CD1c-positive myeloid dendritic cell (primary cell): Measurements from ENCODE around the gene TP53BP1.
"Not testable (repeated sequence)": the region's sequence is repeated elsewhere in the genome, so short reads cannot be mapped to it uniquely, and the experiment has no call there.

ENCODE experiments used
- DNase-seq: peaks from one replicate; pipeline ENCODE4 v3.0.0-alpha.2; 2016; ENCODE audit errors: extremely low spot score

The TP53BP1 gene

GRCh38 chr15:43412096-43412495, 80.9 kb downstream of the TP53BP1 start:
- no peak for DNase-seq

DNA sequence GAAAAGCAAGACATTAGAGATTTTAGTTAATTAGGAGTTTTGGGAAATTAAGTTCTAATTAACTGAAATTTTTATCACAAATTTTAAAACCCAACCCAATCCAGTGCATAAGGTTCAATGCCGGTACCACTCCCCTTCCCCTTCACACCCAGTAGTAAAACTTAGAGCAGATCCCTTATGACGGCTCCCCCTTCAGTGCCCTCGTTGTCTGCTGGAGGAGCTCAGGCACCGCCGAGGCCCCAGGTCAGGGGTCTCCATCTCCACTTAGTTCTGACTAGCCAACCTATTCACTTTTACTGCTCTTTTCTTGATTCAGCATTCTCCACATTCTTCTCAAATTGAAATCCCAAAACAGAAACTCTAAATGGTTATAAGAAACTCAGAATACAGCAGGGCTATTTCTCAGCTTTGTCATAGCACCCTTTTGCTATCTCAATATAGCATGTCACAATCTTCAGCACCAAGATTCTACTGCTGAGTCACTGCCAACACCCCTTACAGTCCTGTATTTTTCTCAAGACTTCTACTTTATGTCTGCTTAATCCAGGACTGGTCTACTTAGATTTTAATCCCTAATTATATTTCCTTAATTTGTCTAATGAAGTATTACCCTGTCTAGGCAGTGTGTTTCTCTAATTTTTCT, 82.3 kb downstream of the TP53BP1 start:
- DNase-seq = no peak

GRCh38 chr15:43408789-43409188, 84.2 kb downstream of the TP53BP1 start:
- no peak for DNase-seq

- no peak for DNase-seq
These were observed 86.1 kb downstream of the TP53BP1 start for GRCh38 chr15:43406808-43407207.

DNA sequence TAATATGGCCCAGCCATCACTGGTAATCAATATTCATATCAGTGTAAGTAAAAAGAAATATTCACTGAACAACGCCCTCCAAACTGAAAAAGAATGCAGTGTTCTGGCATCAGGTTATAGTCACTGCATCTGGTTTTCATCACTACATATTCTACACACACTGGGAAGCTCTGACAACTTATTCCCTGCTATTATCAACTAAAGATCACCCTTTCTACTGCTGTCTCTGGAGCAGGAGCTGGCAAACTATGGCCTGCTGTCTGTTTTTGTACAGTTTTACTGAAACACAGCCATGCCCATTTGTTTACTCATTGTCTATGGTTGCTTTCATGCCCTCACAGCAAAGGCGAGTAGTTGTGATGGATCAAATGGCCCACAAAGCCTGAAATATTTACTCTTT, 86.8 kb downstream of the TP53BP1 start:
- DNase-seq = no peak

DNA sequence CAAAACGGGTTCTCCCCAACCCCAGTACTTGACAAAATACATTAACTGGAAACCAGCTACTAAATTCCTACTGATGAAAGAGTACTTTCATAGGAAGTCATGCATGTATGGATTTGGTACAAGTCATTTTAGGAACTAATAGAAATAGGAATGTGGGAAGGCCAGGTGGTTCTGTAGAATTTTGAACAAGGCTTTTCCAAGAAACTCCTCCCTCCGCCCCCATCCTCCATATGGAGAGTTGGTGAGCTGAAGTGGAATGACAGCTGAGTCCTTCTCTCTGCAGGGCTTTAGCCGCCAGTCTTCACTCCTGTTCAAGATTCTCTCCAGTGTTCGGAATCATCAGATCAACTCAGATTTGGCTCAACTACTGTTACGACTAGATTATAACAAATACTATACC, 88.8 kb downstream of the TP53BP1 start:
- DNase-seq = no peak

DNA sequence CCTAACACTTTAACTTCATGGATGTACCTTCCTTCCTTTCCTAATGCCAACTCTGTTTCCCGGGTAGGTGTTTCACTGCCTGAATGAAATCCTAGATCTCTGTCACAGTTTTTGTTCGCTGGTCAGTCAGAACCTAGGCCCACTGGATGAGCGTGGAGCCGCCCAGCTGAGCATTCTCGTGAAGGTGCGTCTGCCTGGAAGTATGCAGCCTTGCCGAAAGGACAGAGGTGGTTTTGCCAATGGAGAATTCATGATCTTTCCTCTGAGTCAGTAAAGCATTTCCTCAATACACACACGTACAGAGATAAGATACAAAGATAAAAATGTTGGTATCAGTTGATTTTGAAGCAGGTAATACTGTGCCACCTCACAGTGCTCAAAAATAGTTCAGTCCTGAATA, 89.3 kb downstream of the TP53BP1 start:
- no peak for DNase-seq

DNA sequence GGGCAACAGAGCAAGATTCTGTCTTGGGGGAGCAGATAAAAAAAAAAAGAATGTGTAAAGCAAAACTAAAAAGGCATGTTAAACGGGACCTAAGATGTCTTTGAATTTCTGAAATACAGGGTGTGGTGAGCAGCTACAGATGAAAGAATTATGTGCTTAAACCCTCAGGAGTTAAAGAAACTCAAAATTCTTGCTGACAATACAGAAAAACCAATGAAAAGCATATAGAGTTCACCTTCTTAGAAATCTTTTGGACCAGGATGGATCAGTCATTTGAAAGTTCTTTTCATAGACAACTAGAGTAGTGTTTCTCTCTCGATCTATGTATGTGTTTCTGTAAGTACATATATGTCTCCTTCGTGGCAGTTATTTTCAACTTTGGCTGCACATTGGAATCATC, 90.7 kb downstream of the TP53BP1 start:
- no peak for DNase-seq

GRCh38 chr15:43393592-43393991, 99.4 kb downstream of the TP53BP1 start:
- DNase-seq = not testable (repeated sequence)

GRCh38 chr15:43390723-43391122, 102.2 kb downstream of the TP53BP1 start:
- no peak for DNase-seq

DNA sequence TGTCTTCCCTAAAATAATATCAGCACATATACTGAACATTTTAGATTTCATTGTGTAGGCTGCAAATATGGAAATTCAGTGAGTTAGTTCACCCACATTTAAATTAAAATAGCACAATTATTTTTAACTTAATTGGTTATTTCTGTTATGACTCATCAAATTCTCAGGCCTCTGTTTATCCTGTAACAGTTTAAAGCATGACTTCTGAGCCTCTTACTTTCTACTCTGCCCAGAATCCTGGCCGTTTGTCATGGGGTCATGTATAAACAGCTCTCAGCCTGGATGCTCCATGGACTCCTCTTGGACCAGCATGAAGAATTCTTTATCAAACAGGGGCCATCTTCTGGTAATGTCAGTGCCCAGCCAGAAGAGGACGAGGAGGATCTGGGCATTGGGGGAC, 109.9 kb downstream of the TP53BP1 start:
- no peak for DNase-seq

DNA sequence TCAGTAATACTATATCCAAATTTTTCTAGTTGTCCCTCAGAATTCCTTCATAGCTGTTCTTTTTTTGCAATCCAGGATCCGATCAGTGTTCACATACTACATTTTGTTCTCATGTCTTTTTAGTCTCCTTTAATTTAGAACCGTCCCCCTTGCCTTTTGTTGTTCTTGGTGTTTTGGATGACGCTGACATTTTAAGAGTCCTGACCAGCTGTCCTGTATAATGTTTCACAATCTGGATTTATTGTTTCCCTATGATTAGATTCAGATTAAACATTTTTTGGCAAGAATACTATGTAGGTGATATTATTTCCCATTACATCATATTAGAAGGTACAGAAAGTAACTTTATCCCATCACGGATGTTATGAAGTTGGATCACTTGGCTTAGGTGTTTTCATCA, 110.6 kb downstream of the TP53BP1 start:
- no peak for DNase-seq

DNA sequence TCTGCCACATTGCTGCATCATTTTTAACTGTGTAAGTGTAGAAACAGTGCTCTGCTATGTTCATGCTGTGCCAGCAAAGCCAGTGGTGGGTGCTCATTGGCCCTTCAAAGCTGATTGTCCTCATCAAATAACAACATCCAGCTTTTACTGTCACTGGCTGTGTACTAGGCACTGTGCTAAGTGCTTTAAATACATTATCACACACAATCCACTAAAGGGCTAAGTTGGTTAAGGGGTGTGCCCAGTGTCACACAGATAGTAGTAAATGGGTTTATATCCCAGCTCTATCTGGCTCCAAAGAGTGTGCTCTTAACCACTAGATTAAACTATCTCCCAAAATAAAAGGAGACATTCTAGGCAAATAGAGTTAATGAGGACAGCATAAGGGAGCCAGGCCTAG, 114.4 kb downstream of the TP53BP1 start:
- DNase-seq = no peak

- DNase-seq = peak; percentile 13
These were observed 116.8 kb downstream of the TP53BP1 start for GRCh38 chr15:43376017-43376705.

DNA sequence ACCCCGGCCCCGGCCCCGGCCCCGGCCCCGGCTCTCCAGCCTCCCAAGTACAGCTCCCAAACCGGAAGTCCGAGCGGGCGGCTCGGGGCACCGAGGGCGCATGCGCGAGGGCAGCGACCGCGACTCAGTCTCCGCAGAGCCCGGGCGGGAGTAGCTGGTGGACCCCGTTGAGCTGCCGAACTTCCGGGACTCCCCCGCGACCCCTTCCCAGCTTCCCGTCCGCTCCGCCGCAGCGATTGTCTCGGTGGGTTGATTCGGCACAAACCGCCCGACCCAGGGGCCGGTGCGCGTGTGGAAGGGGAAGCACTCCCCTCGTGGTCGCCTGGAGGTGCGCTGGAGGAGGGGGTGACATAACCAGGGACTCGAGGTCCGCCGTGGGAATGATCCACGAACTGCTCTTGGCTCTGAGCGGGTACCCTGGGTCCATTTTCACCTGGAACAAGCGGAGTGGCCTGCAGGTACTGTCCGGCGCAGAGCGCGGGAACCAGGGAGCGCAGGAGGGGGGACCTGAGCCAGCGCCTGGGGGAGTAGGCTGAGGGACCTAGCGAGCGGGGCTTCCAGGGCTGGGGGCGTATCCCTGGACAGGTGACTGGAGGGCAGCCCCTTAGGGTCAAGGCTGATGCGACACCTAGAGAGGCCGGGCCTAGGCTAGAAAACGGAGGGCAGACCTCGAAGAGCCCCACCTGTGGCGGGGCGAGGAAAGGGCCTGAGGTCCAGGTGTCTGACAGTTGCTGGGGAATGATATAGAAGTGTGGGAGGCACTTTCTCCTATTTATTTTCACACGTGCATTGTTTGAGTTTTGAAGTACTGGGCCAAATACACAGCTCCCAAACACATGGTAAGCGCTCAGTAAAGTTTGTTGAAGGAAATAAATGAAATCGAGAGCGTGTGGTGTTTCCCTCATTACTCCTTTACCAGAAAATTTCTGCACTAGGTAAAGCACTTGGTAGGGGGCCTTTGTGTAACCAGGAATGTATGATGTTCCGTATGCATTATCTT, 121.7 kb downstream of the TP53BP1 start, which contains the start of the genes TUBGCP4 and ZSCAN29:
Gene TUBGCP4 (plus strand): TSS at position 127 of the 1,000 bp plus-strand sequence. CDS start 254 bp downstream, at position 381.
Gene ZSCAN29 (minus strand): TSS at position 69 of the 1,000 bp plus-strand sequence. CDS start 1,130 bp downstream, outside the sequence.
- DNase-seq = peak; percentile 89

DNA sequence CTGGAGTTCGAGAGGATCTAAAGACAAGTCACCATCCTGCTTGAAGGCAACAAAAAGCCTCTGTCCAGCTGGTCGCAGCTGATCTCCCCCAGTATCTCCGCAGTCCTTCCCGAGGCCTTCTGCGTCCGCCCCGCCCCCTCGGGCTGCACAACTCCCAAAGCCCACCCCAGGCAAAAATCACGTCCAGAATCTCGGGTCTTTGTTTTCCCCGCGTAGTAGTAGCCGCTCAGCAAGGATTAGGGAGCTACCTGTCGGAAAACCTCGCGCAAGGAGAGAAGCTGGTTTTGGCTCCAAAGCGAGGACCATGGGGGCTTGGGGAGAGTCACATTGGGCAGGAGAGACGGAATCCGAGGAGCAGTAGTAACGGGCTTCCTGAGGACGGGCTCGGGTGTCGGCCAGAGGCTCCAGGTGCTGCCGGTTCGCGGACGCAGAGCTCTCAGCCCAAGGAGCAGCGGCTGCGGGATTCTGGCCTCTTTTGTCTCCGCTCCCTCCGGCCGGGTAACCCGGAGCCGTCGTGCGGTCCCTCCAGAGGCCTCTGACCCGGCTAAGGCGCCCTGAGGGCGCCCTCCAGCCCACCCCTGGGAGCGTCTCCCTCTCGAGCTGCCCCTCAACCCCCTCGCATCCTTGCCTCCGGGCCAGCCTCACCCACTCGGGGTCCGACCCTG, 122.5 kb downstream of the TP53BP1 start:
- DNase-seq = peak; percentile 2

DNA sequence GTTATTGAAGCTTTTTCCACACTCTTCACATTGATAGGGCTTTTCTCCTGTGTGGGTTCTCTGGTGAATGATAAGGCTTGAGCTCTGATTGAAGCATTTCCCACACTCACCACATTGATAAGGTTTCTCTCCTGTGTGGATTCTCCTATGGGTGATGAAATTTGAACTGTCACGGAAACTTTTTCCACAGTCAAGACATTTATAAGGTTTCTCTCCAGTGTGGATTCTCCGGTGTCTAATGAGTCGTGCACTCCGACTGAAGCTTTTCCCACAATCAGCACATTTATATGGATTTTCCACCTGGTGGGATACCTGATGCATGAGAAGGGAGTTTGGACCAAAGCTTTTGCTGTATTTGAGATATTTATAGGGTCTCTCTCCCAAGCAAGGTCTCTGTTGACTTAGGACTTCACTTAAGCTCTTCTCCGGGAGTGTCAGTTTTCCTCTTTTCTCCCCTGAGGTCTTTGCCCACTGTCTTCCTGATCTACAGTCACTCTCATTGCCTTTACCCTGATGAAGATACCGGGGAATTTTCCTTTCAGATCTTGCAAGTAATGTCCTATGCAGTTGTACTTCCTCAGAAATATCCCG, 131.5 kb downstream of the TP53BP1 start:
- DNase-seq = no peak

- no peak for DNase-seq
These were observed 132.1 kb downstream of the TP53BP1 start for GRCh38 chr15:43360821-43361220.
